ENCODE measurements around the gene GBF1. TPM values are rescaled to one million over a fixed set of nuclear protein-coding genes. Genes with fewer than 3 reads are reported as not detected.

Gene GBF1
- total RNA-seq, 1 donor from 2014 or later = 18.1 TPM

DNA sequence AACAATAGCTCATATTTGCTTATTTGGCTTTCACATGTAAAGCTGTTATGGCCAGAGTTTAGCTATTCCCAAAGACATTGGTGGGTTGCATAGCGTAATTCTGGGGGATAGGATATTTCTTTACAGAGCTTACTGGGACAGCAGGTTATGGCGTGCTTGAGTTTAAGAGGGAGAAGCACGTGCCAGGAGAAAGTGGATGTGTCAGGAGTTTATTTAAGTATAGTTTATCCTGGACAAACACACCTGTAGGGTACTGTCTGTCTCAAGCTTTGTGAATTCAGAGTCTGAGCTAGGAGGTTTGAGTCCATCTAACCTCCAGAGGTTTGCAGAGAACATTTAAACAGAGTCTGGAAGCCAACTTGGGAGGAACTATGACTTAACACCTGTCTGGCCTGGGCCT is 21.3 kb downstream of the GBF1 start:
- DNase-seq (ENCODE audit: low read depth, low spot score) = no peak

DNA sequence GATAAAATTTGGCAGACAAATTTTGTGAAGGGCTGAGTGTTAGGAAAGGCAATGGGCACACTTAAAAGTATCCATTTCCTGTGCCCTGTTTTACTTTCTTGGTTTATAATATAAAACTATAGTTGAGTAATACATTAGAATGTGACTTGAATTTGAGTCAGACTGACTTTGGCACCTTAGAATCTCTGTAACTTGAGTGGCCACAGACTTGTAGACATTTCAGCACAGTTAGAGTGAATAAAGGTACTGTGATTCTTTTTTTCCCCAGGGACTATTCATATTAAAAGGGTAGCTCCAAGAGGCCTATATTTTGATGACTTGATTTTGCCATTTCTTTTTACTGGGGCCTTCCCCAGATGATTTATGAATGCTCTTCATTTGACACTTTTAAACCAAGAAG is 22.4 kb downstream of the GBF1 start:
- DNase-seq (ENCODE audit: low read depth, low spot score) = no peak

DNA sequence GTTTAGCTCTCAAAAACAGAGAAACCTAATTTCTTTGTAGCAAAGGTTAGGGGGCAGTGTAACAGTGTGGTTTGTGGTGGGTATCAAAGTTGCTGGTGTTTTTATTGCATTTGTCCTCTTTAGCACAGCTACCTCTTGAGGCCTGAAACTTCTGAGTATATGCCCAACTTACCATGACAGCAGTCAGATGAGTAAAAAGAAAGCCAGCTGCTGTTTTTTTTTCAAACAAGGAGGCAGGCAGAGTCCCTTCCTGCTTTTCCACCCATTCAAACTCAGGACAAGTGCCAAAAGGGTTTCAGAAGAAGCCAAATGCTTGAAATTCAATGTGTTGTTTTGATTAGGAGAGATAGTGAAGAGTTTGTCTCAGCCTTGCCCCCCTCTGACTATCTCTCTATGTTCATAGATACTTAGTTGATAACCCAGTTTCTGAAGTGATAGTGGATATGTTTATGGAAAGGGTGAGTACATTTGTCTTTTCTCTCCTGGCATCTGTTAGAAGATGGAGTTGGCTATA is 23.1 kb downstream of the GBF1 start:
- no peak for DNase-seq (ENCODE audit: low read depth, low spot score)

DNA sequence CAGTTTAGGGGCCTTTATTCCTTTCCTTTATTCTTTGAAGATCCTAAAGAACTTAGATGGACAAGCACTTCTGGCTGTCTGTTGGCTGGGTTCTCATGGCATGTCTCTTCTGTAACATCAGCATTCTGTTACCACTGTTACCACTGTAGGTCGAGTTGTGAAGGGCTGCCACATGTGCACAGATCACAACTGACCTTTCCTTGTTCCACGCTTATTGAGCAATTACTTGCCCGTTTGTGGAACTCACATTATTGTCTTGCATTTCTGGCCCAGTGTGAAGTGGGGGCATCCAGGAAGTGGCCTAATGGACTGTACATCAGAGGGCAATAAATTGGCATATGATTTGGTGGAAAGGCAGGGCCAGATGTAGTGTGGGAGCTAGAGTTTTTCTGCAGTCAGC is 23.7 kb downstream of the GBF1 start:
- DNase-seq (ENCODE audit: low read depth, low spot score) = no peak

DNA sequence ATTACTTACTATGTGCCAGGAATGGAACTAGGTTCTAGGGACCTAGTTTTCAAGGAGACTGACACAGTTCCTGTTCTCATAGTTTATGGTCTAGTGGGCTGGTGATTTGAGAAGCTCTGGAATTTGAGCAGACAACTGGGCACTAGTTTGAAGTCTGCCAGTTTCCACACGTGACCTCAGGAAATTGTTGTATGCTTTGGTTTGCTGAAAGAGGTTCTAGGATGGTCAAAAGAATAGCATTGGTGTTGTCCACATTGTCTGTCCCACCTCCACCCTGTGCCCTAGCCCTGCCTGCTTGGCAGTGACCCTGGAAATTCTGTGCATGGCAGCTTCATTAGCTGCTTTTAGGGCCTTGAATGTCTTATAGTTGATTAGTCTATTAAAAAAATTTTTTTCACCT is 28.7 kb downstream of the GBF1 start:
- no peak for DNase-seq (ENCODE audit: low read depth, low spot score)

DNA sequence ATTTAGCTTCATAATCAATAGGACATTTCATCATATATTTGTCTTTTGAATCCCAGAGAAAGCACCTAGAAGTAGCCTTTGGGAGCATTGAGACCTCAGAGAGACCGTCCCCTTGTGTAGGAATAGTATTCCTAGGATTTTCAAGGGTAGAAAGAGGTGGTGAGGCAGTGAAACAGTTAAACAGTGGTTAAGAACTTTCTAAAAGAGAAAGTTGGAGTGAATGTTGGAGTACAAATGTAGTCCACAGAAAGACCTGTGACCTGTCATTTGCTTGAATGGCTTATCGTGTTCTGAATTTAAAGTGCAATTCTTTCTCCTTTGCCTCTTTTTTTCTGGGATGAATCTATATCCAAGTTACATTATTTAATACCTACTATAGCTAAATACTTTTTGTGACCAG is 30.0 kb downstream of the GBF1 start:
- DNase-seq (ENCODE audit: low read depth, low spot score) = no peak

DNA sequence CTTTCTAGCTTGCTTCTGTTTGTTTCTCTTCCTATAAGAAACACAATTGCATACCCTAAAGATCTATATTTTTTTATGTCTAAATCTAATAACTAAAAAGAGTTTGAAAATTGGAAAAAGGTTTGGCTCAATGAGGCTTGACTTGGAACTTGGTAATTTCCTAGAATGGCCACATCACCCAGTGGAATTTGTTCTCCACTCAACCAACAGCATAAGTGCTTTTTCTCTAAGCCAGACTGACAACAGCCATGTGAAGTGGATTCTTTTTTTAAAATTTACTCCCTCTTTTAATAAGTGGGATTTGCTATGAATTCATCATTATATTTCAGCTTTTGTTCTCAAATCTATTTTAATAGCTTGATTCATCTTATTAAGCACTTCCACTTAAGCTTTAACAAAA is 33.8 kb downstream of the GBF1 start:
- no peak for DNase-seq (ENCODE audit: low read depth, low spot score)

DNA sequence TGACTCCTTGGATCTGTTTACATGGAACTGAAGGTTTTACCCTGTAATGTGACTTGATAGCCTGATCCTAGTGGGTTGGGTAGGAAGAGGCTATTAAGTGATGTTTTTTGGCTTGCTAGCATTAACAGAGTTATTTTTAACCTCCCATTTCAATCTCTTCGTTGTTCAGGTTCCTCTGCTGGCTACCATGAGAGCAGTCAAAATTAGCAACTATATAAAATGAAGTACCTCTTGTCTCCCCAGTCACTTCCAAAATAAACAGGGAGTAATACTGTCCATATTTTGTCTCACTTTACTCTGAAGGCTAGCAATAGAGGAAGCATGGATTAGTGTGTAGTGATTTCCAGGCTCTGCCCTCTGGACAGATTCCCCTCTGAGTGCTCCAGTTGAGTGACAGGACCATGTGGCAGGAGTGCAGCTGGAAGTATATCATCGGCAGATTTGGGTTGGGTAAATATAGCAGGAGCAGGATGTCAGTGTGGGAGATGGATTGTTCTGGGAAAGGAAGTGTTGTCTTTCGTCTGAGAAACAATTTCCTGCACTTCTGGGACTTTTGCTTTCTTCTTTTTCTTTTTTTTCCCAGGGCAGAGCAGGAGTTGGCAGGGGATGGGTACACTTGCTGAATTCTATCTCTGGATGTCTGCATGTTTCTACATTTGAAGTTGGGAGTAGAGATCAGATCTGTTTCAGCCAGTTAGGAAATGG is 35.2 kb downstream of the GBF1 start:
- DNase-seq (ENCODE audit: low read depth, low spot score) = peak; percentile 29

DNA sequence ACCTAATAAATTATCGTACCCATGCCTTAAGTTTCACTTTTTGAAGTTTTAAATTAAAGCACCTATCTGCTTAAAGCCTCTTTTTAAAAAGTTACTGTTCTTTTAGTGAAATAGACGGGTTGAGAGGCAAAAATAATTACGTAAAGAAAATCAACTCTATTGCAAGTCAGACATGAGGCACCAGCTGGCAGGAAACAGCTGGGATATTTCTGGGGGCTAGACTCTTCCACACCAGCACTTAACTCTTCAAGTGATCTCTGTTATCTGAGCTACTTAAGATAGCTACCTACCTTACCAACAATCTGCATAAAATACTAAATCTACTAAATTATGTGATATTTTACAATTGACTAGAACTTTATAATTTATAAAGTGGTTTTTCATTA is 35.8 kb downstream of the GBF1 start:
- no peak for DNase-seq (ENCODE audit: low read depth, low spot score)

DNA sequence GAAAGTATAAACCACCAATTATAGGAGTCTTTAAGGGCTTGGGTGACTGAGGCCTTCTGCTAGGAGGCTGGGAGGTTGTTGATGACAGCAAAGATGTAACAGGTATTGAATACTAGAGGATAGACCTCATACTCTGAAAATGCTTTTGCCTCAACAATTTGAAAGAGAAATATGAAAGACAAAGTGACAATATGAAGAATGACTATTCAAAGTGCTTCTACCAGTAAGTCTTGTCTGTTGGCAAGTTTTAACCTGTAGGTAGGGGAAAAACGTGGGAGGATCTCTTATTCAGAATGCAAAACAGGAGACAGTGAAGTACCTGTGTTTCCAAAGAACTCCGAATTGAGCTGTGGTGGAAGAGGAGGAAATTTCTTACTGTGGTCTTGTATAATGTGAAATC is 38.2 kb downstream of the GBF1 start:
- DNase-seq (ENCODE audit: low read depth, low spot score) = no peak

DNA sequence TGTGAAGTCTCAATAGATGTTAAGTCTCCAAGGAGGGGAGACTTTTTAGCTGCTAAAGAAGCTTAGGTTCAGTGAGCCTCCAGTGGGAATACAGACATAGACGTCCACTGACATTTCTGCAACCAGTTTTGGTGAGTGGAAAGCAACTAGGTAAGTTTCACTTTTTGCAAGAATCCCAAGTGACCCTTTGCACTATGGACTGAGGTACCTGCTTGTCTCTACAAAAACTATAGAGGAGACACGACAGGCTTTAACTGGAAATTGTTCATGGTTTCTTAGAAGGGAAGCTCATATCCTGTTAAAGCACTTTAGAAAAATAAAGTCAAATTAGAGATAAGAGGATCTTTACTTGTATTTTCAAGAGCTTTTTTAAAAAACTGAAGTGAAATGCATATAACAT is 38.6 kb downstream of the GBF1 start:
- no peak for DNase-seq (ENCODE audit: low read depth, low spot score)

DNA sequence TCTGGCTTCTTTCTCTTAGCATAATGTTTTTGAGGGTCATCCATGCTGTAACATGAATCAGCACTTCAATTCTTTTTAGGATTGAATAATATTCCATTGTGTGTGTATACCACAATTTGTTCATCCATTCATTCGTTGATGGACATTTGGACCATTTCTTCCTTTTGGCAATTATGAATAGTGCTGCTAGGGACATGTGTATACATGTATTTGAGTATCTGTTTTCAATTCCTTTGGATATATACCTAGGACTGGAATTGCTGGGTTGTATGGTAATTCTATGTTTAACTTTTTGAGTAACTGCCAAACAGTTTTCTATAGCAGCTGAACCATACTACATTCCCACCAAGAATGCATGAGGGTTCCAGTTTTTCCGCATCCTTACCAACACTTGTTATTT is 39.2 kb downstream of the GBF1 start:
- DNase-seq (ENCODE audit: low read depth, low spot score) = no peak

DNA sequence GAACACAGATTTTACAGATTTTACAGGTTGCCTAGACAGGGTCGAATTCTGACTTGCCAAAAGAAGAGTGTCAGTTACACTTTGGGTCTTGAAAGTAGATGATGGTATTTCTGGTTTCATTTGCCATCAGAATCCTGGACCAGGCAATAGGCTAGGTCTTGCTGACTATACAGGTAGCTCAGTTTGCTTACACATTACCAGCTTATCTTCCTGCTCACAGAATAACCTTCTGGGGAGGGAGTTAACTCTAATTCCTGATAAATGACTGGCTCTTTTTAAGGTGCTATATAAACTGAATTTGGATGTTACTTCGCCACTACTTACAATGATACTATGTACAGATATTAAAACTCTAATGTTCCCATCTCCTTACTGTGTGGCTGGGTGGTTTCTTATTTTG is 39.8 kb downstream of the GBF1 start:
- no peak for DNase-seq (ENCODE audit: low read depth, low spot score)

DNA sequence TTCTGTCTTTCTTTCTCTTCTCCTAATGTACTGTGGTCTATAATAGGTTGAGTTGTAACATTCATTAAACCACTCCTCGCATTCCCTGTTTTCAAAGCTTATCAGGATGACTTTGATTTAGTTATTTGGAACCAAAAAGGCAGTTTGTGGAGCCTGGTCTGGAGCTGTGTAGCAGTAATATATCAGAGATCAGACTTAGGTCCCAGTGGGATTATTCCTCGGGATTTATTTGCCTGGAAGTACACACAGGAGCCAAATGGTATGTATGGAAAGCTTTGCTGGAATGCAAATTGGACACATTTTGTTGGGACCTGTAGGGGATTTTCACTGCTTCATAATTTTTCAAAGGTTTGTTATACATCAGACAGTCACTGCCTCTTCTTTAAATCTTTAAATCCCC is 40.9 kb downstream of the GBF1 start:
- DNase-seq (ENCODE audit: low read depth, low spot score) = no peak

DNA sequence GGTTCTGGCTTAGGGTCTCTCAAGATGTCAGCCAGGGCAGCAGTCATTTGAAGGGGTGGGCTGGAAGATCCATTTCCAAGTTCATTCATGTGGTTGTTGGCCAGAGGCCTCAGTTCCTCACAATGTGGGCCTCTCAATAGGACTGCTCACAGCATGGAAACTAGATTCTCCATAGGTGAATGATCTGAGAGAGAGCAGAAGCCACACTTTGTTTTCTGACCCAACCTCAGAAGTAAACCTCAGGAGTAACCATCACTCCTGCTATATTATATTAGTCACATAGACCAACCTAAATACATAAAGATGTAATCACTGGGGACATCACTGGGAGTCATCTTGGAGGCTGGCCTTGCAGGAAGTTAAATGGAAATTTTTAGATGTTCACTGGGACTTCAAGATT is 42.2 kb downstream of the GBF1 start:
- DNase-seq (ENCODE audit: low read depth, low spot score) = no peak

DNA sequence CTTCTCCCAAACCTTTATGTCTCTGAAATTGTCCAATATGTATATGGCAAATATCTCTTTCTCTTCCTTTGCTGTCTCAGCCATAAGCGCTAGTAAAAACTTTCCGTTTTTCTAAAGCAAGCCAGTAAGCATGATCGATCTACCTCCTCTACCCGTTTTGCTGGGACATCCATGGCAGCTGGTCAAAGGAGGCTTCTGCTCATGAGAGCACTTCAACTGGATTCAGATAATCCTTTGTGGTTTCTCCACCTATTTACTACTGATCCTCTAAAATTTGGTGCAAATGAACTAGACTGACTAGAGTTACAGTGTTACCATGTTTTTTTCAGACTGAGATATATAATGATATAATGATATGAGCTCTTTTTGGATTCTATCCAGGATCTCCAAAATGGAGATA is 42.7 kb downstream of the GBF1 start:
- DNase-seq (ENCODE audit: low read depth, low spot score) = no peak

DNA sequence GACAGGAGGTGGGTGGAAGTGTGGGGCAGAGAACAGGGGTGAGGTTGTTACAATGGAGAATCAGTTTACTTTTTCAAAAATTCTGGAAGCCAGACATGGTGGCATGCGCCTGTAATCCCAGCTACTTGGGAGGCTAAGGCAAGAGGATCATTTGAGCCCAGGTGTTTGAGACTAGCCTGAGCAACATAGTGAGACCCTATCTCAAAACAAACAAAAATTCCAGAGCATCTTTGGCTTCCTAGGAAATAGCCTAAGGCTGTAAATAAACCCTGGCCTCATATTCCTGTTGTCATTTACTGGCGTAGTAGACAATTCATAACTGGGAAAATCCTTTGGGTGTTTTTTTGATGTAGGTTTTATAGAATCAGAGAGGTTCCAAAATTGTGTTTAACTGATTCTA is 44.0 kb downstream of the GBF1 start:
- DNase-seq (ENCODE audit: low read depth, low spot score) = no peak

DNA sequence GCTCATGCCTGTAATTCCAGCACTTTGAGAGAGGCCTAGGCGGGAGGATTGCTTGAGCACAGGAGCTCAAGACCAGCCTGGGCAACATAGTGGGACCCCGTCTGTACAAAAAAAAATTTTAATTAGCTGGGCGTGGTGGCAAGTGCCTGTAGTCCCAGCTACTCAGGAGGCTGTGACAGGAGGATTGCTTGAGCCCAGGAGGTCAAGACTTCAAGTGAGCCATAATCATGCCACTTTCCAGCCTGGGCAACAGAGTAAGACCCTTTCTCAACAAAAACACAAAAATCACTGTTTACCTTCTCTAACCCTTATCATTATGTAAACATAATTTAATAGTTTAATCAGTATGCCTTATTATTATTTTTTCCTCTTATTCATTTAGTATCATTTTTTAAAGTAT is 44.5 kb downstream of the GBF1 start:
- no peak for DNase-seq (ENCODE audit: low read depth, low spot score)

DNA sequence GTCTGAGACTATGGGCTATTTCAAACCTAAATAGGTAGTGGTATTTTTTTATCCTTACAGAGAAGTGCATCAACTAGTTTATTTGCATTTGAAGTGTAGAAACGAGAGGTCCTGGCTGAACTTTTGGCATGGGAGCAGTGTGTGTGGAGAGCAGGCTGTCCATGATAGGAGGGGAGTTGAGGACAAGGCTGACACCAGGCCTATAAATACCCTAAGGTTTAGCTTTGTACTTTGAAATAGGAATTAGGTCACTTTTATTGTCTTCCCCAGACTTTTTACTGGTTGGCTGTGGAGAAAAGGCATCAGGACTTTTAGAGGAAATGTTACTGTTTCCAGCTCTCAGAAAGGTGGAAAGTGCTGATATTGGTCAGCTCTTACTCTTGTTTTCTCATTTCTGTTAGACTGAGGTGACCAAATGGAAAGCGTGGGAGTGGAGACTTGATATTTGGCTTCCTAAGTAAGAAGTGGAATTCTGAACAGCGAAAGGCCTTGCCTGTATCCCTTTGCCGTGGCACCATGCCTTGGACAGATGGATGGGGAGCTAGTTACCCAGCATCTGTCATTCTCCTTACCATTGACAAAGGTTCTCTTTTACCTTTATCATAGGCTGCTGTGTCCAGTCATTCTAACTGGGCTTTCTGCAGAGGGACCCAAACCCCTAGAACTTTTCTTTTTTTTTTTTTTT is 46.0 kb downstream of the GBF1 start:
- no peak for DNase-seq (ENCODE audit: low read depth, low spot score)

DNA sequence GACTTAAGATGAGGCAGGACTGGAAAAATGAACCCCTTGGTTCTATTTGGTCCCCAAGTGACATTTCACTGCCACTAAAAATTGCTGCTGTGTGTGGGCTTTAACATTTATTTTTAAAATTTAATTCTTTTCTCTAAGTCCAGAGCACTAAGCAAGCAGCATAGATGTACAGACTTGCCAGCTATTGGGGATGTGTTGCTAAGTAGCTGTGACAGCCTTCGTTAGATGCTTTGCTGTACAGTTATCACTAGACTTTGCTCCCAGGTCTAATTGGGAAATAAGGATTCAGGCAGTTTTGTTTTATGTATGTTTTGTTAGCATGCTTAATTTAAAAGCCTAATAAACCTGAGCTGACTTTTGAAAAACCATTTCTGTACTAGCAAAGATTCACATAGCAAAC is 51.8 kb downstream of the GBF1 start:
- no peak for DNase-seq (ENCODE audit: low read depth, low spot score)

DNA sequence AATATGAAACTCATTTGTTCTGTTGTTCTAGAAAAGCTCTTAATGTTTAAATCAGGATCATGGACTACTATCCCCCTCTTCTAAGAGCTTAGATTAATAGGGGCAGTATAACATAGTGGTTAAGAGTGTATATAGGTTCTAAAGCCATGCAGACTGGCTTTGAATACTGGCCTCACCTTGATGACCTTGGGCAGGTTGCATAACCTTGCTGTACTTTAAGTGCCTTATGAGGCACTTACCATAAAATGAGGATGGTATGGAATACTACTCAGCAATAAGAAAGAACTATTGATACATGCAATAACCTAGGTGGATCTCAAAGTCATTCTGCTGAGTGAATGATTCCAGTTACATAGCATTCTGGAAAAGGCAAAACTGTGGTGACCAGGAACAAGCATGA is 53.6 kb downstream of the GBF1 start:
- no peak for DNase-seq (ENCODE audit: low read depth, low spot score)

DNA sequence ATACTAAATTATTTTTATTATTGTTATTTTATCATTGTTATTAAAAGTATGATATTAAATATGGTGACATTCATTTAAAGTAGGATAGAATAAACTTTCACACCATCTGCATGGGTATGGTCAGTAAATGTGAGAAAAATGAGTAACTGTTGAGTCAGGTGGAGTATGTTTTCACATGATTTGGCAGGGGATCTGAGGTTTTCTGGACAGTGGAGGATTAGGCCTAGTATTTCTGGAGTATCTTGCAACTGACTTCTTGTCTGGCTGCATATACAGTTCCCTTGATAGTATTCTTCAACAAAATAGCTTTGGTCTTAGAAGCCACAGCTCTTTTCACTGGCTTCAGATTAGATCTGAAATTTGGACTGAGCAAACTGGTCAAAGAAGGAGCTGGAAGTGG is 54.5 kb downstream of the GBF1 start:
- no peak for DNase-seq (ENCODE audit: low read depth, low spot score)

DNA sequence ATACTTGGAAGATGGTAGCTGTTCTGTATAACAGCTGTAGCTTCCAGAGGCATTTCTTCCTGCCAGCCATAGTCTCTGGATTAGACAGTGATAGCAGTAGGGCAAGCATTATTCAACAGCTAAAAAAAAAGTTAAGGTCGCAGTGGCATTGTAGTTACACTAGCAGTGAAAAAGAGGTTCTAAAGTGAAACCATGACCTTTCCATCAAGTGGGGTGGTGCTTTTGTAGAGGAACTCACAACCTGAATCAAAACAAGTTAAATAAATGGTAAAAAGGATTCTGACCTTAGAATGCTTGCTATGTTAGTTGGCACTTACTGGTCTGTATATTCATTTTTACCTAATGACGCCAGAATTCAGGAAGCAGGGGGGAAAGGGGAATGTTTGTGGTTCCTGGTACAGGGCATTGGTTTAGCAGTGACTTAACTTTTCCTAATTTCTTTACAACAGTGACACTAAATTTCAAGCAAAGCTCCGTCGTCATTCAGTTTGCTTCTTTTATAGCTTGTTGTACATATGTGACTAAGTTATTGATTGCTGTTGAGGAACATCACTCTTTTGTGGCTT is 55.0 kb downstream of the GBF1 start:
- DNase-seq (ENCODE audit: low read depth, low spot score) = peak; percentile 46

Measured in pulmonary artery endothelial cell (primary cell).